C4-2B (cell line): Measurements from ENCODE around the gene NFAM1.

Source experiments
- H3K27ac ChIP-seq: fragments of 450-650 bp; 2 replicates; pipeline ENCODE4 v1.5.1; 2017
- CTCF ChIP-seq: fragments of 450-650 bp; conservative IDR thresholded peaks from 2 replicates; pipeline ENCODE4 v1.5.1; 2017; ENCODE audit warnings: mild to moderate bottlenecking
- ZFX ChIP-seq: fragments of 450-650 bp; IDR thresholded peaks from 2 replicates; pipeline ENCODE4 v1.6.1; 2017

NFAM1 gene

GRCh38 chr22:42363892-42364291 is 68.3 kb downstream of the NFAM1 start:
- TF ChIP-seq CTCF: no peak
- no peak for TF ChIP-seq ZFX
- no peak overlapping the region for H3K27ac ChIP-seq

- TF ChIP-seq CTCF (no peak), ZFX (no peak)
- no peak overlapping the region for H3K27ac ChIP-seq
Observed at GRCh38 chr22:42361523-42361922, 70.7 kb downstream of the NFAM1 start.

- TF ChIP-seq ZFX (no peak), CTCF (no peak)
- H3K27ac ChIP-seq: no peak overlapping the region
Observed at GRCh38 chr22:42360348-42360747, 71.9 kb downstream of the NFAM1 start.

GRCh38 chr22:42358643-42359558 is 73.3 kb downstream of the NFAM1 start:
- no peak overlapping the region for H3K27ac ChIP-seq
- TF ChIP-seq ZFX: no peak
- TF ChIP-seq CTCF: no peak

GRCh38 chr22:42357634-42358296 is 74.4 kb downstream of the NFAM1 start:
- H3K27ac ChIP-seq: peak overlapping the region; percentile 69
- TF ChIP-seq CTCF (no peak), ZFX (no peak)

GRCh38 chr22:42357221-42357620 is 75.0 kb downstream of the NFAM1 start:
- no peak for TF ChIP-seq ZFX
- no peak for TF ChIP-seq CTCF
- peak overlapping the region; percentile 69 for H3K27ac ChIP-seq

- H3K27ac ChIP-seq: peak overlapping the region; percentile 69
- TF ChIP-seq ZFX (no peak), CTCF (no peak)
Observed at GRCh38 chr22:42356533-42356932, 75.7 kb downstream of the NFAM1 start.
